Liver (tissue), 9 donors: ENCODE data around the gene SRGAP1. TPM values are rescaled to one million over a fixed set of nuclear protein-coding genes. Genes with fewer than 3 reads are reported as not detected.

Source experiments
- DNase-seq: peaks from one replicate; pipeline ENCODE4 v3.0.0-alpha.2; 2017; ENCODE audit warnings: low spot score
- H3K27ac ChIP-seq, 2 donors: one replicate each; pipeline ENCODE4 v1.7.0; 2013; ENCODE audit warnings: inconsistent platforms in 2 of 2, low read length in 2 of 2, control low read depth in 1 of 2, low read depth in 1 of 2, mild to moderate bottlenecking in 1 of 2
- H3K27me3 ChIP-seq, 4 donors: one replicate each; pipeline versions ENCODE4 v1.6.1 to v1.7.0; 2013; ENCODE audit warnings: low read length in 3 of 4, inconsistent platforms in 1 of 4, mild to moderate bottlenecking in 1 of 4, moderate library complexity in 1 of 4; ENCODE audit not compliant: control insufficient read depth in 4 of 4, insufficient read depth in 4 of 4
- H3K36me3 ChIP-seq, 4 donors: one replicate each; pipeline versions ENCODE4 v1.6.1 to v1.7.0; 2013; ENCODE audit warnings: low read length in 3 of 4, mild to moderate bottlenecking in 3 of 4, low read depth in 1 of 4, moderate library complexity in 1 of 4; ENCODE audit not compliant: control insufficient read depth in 4 of 4, insufficient read depth in 3 of 4
- H3K4me1 ChIP-seq, 4 donors: one replicate each; pipeline versions ENCODE4 v1.6.1 to v1.7.0; 2013; ENCODE audit warnings: low read length in 3 of 4, mild to moderate bottlenecking in 3 of 4, moderate library complexity in 1 of 4; ENCODE audit not compliant: control insufficient read depth in 4 of 4, insufficient read depth in 4 of 4
- H3K4me3 ChIP-seq, 3 donors: one replicate each; pipeline versions ENCODE4 v1.6.1 to v1.7.0; 2013; ENCODE audit warnings: low read length in 3 of 3, control low read depth in 1 of 3, low read depth in 1 of 3, mild to moderate bottlenecking in 1 of 3
- H3K9ac ChIP-seq, 2 donors: one replicate each; pipeline ENCODE4 v1.7.0; 2013; ENCODE audit warnings: low read length in 2 of 2, mild to moderate bottlenecking in 2 of 2, moderate library complexity in 2 of 2, control low read depth in 1 of 2, low read depth in 1 of 2
- H3K9me3 ChIP-seq, 4 donors: one replicate each; pipeline versions ENCODE4 v1.6.1 to v1.7.0; 2013; ENCODE audit warnings: low read length in 3 of 4; ENCODE audit not compliant: control insufficient read depth in 4 of 4
- EGR1 ChIP-seq, 2 donors: IDR thresholded peaks; 2 replicates each; pipeline ENCODE4 v1.6.1; 2016 to 2018; ENCODE audit warnings: antibody characterized with exemption in 2 of 2, low read depth in 2 of 2
- FOXA2 ChIP-seq: IDR thresholded peaks from 2 replicates; pipeline ENCODE4 v1.6.1; 2016; ENCODE audit warnings: antibody characterized with exemption
- GABPA ChIP-seq, 2 donors: IDR thresholded peaks in 1 of 2; conservative IDR thresholded peaks in 1 of 2; 2 replicates each; pipeline ENCODE4 v1.6.1; 2016; ENCODE audit warnings: antibody characterized with exemption in 2 of 2, mild to moderate bottlenecking in 1 of 2, moderate library complexity in 1 of 2
- HNF4A ChIP-seq, 2 donors: conservative IDR thresholded peaks; 2 replicates each; pipeline ENCODE4 v1.6.1; 2016; ENCODE audit warnings: antibody characterized with exemption in 2 of 2, mild to moderate bottlenecking in 2 of 2
- HNF4G ChIP-seq: IDR thresholded peaks from 2 replicates; pipeline ENCODE4 v1.6.1; 2016; ENCODE audit warnings: antibody characterized with exemption
- JUND ChIP-seq, 2 donors: IDR thresholded peaks; 2 replicates each; pipeline ENCODE4 v1.6.1; 2016; ENCODE audit warnings: antibody characterized with exemption in 2 of 2
- NR2F2 ChIP-seq: IDR thresholded peaks from 2 replicates; pipeline ENCODE4 v1.6.1; 2016; ENCODE audit warnings: antibody characterized with exemption
- RAD21 ChIP-seq, 2 donors: IDR thresholded peaks; 2 replicates each; pipeline ENCODE4 v1.6.1; 2016; ENCODE audit warnings: antibody characterized with exemption in 2 of 2, mild to moderate bottlenecking in 2 of 2
- RXRA ChIP-seq, 2 donors: IDR thresholded peaks; 2 replicates each; pipeline ENCODE4 v1.6.1; 2017 to 2018; ENCODE audit warnings: antibody characterized with exemption in 2 of 2, mild to moderate bottlenecking in 1 of 2
- SP1 ChIP-seq: IDR thresholded peaks from 2 replicates; pipeline ENCODE4 v1.6.1; 2018; ENCODE audit warnings: antibody characterized with exemption, mild to moderate bottlenecking
- TAF1 ChIP-seq: conservative IDR thresholded peaks from 2 replicates; pipeline ENCODE4 v1.6.1; 2016; ENCODE audit warnings: antibody characterized with exemption, mild to moderate bottlenecking
- YY1 ChIP-seq: IDR thresholded peaks from 2 replicates; pipeline ENCODE4 v1.6.1; 2016; ENCODE audit warnings: antibody characterized with exemption, mild to moderate bottlenecking
- WGBS: extraction: QIAGEN DNeasy Blood & Tissue Kit; methylation state at CpG from one replicate; pipeline ENCODE4 v1.1.7; 2013; 5-methylcytosine and 5-hydroxymethylcytosine counted together
- polyA plus RNA-seq, 2 donors: library from polyadenylated mRNA; stranded (reverse) in 1 of 2; unstranded in 1 of 2; fragments of 200-250 nt in 1 of 2; fragments of >200 nt in 1 of 2; fragmentation: Nextera tagmentation in 1 of 2; extraction: Ambion mirVana in 1 of 2; gene quantifications; one replicate each; pipeline versions ENCODE4 v1.2.1 to v1.2.3, GENCODE V29; 2013 to 2015
- total RNA-seq, 2 donors: library from RNA; depleted of rRNA; stranded (reverse); fragments of >200 nt; gene quantifications; one replicate each; pipeline ENCODE4 v1.2.3, GENCODE V29; 2014
- TF ChIP-seq, protein P1 (sequence below): IDR thresholded peaks from 2 replicates; pipeline ENCODE4 v1.6.1; 2016; ENCODE audit warnings: antibody characterized with exemption
- TF ChIP-seq, protein P2 (sequence below): IDR thresholded peaks from 2 replicates; pipeline ENCODE4 v1.6.1; 2016; ENCODE audit warnings: antibody characterized with exemption, mild to moderate bottlenecking
- TF ChIP-seq, protein P3 (sequence below): IDR thresholded peaks from 2 replicates; pipeline ENCODE4 v1.6.1; 2016; ENCODE audit warnings: antibody characterized with exemption
- TF ChIP-seq, protein P4 (sequence below): fragments of 150-350 bp; IDR thresholded peaks from 2 replicates; pipeline ENCODE4 v1.5.1; 2017; ENCODE audit warnings: improper control_type of control experiment, low read depth, low read length; ENCODE audit not compliant: missing input control
- donor health status: healthy.
- donor health status: healthy.
- donor health status: healthy.
- donor health status: healthy.
- donor health status: healthy.

The SRGAP1 gene
- total and polyA plus RNA-seq, 4 donors = 0.28 to 1.3 (median 0.85) TPM

DNA sequence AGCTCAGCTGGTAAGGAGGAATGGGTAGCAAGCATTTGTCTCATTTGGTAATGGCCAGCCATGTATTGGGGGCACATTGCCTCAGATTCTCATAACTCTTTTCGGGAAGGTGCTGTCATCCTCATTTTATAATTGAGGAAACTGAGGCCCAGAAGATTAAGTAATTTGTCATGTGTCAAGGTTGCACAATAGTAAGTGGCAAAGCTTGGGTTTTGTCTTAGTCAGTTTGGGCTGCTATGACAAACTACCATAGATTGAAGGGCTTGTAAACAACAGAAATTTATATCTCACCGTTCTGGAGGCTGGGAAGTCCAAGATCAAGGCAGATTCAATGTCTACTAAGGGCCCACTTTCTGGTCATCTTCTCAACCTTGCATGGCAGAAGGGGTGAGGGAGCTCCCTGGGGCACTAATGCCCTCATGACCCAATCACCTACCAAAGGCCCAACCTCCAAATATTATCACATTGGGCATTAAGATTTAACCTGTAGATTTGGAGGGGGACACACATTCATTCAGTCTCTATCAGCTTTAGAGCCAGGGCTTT lies 99.6 kb downstream of the SRGAP1 start:
- no peak for DNase-seq
- H3K27me3 ChIP-seq = no peaks in the 10 kb centered on the region
- no peak overlapping the region for H3K27ac ChIP-seq
- peaks cover 0 to 2% (median 0%) of the 10 kb centered on the region in 4 donors for H3K4me1 ChIP-seq
- no peak overlapping the region for H3K9ac ChIP-seq
- H3K4me3 ChIP-seq = no peak overlapping the region
- H3K36me3 ChIP-seq = no peaks in the 10 kb centered on the region
- WGBS = 88% methylated on average over 2 of the region's 2 CpGs
- H3K9me3 ChIP-seq = no peaks in the 10 kb centered on the region
- TF ChIP-seq NR2F2 (no peak), RAD21 (IDR thresholded peaks at IDR 0.05) (no peak), GABPA (IDR thresholded peaks at IDR 0.05 in 1 of 2, conservative IDR thresholded peaks at IDR 0.05 in 1 of 2) (no peak), TAF1 (no peak), EGR1 (IDR thresholded peaks at IDR 0.05; ENCODE audit: low read depth in 2 of 2) (no peak), HNF4G (no peak), RXRA (IDR thresholded peaks at IDR 0.05) (no peak), FOXA2 (no peak), YY1 (no peak), JUND (IDR thresholded peaks at IDR 0.05) (no peak), SP1 (no peak), HNF4A (conservative IDR thresholded peaks at IDR 0.05) (no peak)
- TF ChIP-seq, protein P1, sequence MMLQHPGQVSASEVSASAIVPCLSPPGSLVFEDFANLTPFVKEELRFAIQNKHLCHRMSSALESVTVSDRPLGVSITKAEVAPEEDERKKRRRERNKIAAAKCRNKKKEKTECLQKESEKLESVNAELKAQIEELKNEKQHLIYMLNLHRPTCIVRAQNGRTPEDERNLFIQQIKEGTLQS = no peak
- TF ChIP-seq, protein P2, sequence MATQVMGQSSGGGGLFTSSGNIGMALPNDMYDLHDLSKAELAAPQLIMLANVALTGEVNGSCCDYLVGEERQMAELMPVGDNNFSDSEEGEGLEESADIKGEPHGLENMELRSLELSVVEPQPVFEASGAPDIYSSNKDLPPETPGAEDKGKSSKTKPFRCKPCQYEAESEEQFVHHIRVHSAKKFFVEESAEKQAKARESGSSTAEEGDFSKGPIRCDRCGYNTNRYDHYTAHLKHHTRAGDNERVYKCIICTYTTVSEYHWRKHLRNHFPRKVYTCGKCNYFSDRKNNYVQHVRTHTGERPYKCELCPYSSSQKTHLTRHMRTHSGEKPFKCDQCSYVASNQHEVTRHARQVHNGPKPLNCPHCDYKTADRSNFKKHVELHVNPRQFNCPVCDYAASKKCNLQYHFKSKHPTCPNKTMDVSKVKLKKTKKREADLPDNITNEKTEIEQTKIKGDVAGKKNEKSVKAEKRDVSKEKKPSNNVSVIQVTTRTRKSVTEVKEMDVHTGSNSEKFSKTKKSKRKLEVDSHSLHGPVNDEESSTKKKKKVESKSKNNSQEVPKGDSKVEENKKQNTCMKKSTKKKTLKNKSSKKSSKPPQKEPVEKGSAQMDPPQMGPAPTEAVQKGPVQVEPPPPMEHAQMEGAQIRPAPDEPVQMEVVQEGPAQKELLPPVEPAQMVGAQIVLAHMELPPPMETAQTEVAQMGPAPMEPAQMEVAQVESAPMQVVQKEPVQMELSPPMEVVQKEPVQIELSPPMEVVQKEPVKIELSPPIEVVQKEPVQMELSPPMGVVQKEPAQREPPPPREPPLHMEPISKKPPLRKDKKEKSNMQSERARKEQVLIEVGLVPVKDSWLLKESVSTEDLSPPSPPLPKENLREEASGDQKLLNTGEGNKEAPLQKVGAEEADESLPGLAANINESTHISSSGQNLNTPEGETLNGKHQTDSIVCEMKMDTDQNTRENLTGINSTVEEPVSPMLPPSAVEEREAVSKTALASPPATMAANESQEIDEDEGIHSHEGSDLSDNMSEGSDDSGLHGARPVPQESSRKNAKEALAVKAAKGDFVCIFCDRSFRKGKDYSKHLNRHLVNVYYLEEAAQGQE = no peak
- TF ChIP-seq, protein P3, sequence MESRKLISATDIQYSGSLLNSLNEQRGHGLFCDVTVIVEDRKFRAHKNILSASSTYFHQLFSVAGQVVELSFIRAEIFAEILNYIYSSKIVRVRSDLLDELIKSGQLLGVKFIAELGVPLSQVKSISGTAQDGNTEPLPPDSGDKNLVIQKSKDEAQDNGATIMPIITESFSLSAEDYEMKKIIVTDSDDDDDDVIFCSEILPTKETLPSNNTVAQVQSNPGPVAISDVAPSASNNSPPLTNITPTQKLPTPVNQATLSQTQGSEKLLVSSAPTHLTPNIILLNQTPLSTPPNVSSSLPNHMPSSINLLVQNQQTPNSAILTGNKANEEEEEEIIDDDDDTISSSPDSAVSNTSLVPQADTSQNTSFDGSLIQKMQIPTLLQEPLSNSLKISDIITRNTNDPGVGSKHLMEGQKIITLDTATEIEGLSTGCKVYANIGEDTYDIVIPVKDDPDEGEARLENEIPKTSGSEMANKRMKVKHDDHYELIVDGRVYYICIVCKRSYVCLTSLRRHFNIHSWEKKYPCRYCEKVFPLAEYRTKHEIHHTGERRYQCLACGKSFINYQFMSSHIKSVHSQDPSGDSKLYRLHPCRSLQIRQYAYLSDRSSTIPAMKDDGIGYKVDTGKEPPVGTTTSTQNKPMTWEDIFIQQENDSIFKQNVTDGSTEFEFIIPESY = no peak
- TF ChIP-seq, protein P4, sequence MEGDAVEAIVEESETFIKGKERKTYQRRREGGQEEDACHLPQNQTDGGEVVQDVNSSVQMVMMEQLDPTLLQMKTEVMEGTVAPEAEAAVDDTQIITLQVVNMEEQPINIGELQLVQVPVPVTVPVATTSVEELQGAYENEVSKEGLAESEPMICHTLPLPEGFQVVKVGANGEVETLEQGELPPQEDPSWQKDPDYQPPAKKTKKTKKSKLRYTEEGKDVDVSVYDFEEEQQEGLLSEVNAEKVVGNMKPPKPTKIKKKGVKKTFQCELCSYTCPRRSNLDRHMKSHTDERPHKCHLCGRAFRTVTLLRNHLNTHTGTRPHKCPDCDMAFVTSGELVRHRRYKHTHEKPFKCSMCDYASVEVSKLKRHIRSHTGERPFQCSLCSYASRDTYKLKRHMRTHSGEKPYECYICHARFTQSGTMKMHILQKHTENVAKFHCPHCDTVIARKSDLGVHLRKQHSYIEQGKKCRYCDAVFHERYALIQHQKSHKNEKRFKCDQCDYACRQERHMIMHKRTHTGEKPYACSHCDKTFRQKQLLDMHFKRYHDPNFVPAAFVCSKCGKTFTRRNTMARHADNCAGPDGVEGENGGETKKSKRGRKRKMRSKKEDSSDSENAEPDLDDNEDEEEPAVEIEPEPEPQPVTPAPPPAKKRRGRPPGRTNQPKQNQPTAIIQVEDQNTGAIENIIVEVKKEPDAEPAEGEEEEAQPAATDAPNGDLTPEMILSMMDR = no peak
